Left ventricle myocardium inferior (tissue), 1 donor: Measurements from ENCODE around the gene CDCA5. TPM values are rescaled to one million over a fixed set of nuclear protein-coding genes. Genes with fewer than 3 reads are reported as not detected.

Experiments
- DNase-seq: peaks from one replicate; pipeline ENCODE4 v3.0.0-alpha.2; 2020
- H3K27ac ChIP-seq: fragments of 200-600 bp; replicated peaks from 2 replicates; pipeline ENCODE4 v1.8.0; 2021
- H3K27me3 ChIP-seq: fragments of 200-600 bp; 2 replicates; pipeline ENCODE4 v1.8.0; 2021; ENCODE audit warnings: low read depth
- H3K36me3 ChIP-seq: fragments of 200-600 bp; 2 replicates; pipeline ENCODE4 v1.8.0; 2021
- H3K4me1 ChIP-seq: fragments of 200-600 bp; 2 replicates; pipeline ENCODE4 v1.8.0; 2021
- H3K4me3 ChIP-seq: fragments of 200-600 bp; 2 replicates; pipeline ENCODE4 v1.8.0; 2021; ENCODE audit warnings: mild to moderate bottlenecking, moderate library complexity
- H3K9me3 ChIP-seq: fragments of 200-600 bp; replicated peaks from 2 replicates; pipeline ENCODE4 v1.8.0; 2021
- CTCF ChIP-seq: fragments of 200-600 bp; IDR thresholded peaks from 2 replicates; pipeline ENCODE4 v1.8.0; 2021; ENCODE audit warnings: antibody characterized with exemption, mild to moderate bottlenecking, borderline replicate concordance
- intact Hi-C: fragments of 100-400 bp; cut with micrococcal nuclease; formaldehyde crosslinking; loops from one replicate; pipeline ENCODE4 v1.11.0; 2022
- total RNA-seq: library from RNA; stranded (reverse); fragmentation: NEBNext Ultra II Directional; extraction: Animal tissue kit (Norgen Biotek cat#: 25700); gene quantifications from one replicate; pipeline ENCODE4 v1.2.1, GENCODE V29; 2021
- donor health status: DM: no; HTN: yes; CAD: no; lungs with severe emphysema.

Gene CDCA5
- total RNA-seq, 1 donor from 2014 or later = 1.3 TPM

- intact Hi-C loops = no loop called here
- Histone ChIP-seq H3K27ac (no peak overlapping the region), H3K27me3 (no peaks in the 10 kb centered on the region), H3K9me3 (no peaks in the 10 kb centered on the region), H3K4me1 (no peaks in the 10 kb centered on the region), H3K36me3 (no peaks in the 10 kb centered on the region), H3K4me3 (no peak overlapping the region)
- DNase-seq = no peak
- TF ChIP-seq CTCF = no peak
Observed at GRCh38 chr11:65063532-65063931, 20.3 kb downstream of the CDCA5 start.

GRCh38 chr11:65060913-65061408 is 22.9 kb downstream of the CDCA5 start:
- no peak for DNase-seq
- H3K4me3 ChIP-seq = no peak overlapping the region
- H3K9me3 ChIP-seq = no peaks in the 10 kb centered on the region
- H3K36me3 ChIP-seq = no peaks in the 10 kb centered on the region
- H3K4me1 ChIP-seq = no peaks in the 10 kb centered on the region
- no peaks in the 10 kb centered on the region for H3K27me3 ChIP-seq
- no peak overlapping the region for H3K27ac ChIP-seq
- no peak for TF ChIP-seq CTCF
- intact Hi-C loops = no loop called here

GRCh38 chr11:65059959-65060824 is 23.6 kb downstream of the CDCA5 start:
- H3K9me3 ChIP-seq = no peaks in the 10 kb centered on the region
- intact Hi-C loops = no loop called here
- H3K27ac ChIP-seq = no peak overlapping the region
- no peaks in the 10 kb centered on the region for H3K36me3 ChIP-seq
- H3K27me3 ChIP-seq = no peaks in the 10 kb centered on the region
- DNase-seq = no peak
- no peaks in the 10 kb centered on the region for H3K4me1 ChIP-seq
- H3K4me3 ChIP-seq = no peak overlapping the region
- TF ChIP-seq CTCF = no peak

- H3K27ac ChIP-seq = no peak overlapping the region
- no peak overlapping the region for H3K4me3 ChIP-seq
- DNase-seq = no peak
- H3K9me3 ChIP-seq = no peaks in the 10 kb centered on the region
- H3K27me3 ChIP-seq = no peaks in the 10 kb centered on the region
- H3K36me3 ChIP-seq = no peaks in the 10 kb centered on the region
- no peaks in the 10 kb centered on the region for H3K4me1 ChIP-seq
- intact Hi-C loops = no loop called here
- no peak for TF ChIP-seq CTCF
Observed at GRCh38 chr11:65059523-65059922, 24.3 kb downstream of the CDCA5 start.

- H3K4me3 ChIP-seq = no peak within 1 kb of the TSS
- H3K27ac ChIP-seq = no peak within 1 kb of the TSS
- intact Hi-C loops = no loop called here
Observed at GRCh38 chr11:65058419-65059054, 25.3 kb downstream of the CDCA5 start, which contains the start of gene NAALADL1. Gene NAALADL1 (minus strand): TSS chr11:65058553. CDS start chr11:65058521, 32 bp downstream.

More at GRCh38 chr11:65058419-65059054, 25.3 kb downstream of the CDCA5 start, which contains the start of gene NAALADL1:
- no peaks in the 10 kb centered on the region for H3K9me3 ChIP-seq
- peaks cover 1% of the 10 kb centered on the region for H3K27me3 ChIP-seq
- H3K36me3 ChIP-seq = no peaks in the 10 kb centered on the region
- DNase-seq = no peak
- TF ChIP-seq CTCF = no peak
- H3K4me1 ChIP-seq = no peaks in the 10 kb centered on the region
